Cardiac fibroblast (primary cell): ENCODE measurements around the gene ABHD1.
A peak's percentile ranks its signal among the peaks of the same experiment; 100 is the strongest.

Experiments
- DNase-seq, 2 donors: peaks; one replicate each; pipeline versions ENCODE4 v3.0.0 to v3.0.0-alpha.2; 2010; ENCODE audit warnings: low read depth in 2 of 2
- H3K4me3 ChIP-seq, 2 donors: replicated peaks in 1 of 2; 1 replicate in 1 of 2; 2 replicates in 1 of 2; pipeline ENCODE4 v1.5.1; 2011; ENCODE audit warnings: low read depth in 2 of 2, low read length in 2 of 2, mild to moderate bottlenecking in 2 of 2, moderate library complexity in 1 of 2
- CTCF ChIP-seq: IDR thresholded peaks from one replicate; pipeline ENCODE4 v1.5.1; 2011; ENCODE audit warnings: low read depth, mild to moderate bottlenecking, low read length, inconsistent platforms

The ABHD1 gene

GRCh38 chr2:27094353-27094984, 29.1 kb upstream of the ABHD1 start:
- no peak for DNase-seq
- TF ChIP-seq CTCF = no peak
- no peak overlapping the region for H3K4me3 ChIP-seq

- DNase-seq = no peak
- TF ChIP-seq CTCF = no peak
- no peak overlapping the region for H3K4me3 ChIP-seq
Observed at GRCh38 chr2:27095427-27095744, 28.2 kb upstream of the ABHD1 start.

GRCh38 chr2:27095745-27096651, 27.6 kb upstream of the ABHD1 start:
- TF ChIP-seq CTCF = no peak
- no peak overlapping the region for H3K4me3 ChIP-seq
- DNase-seq = peak; percentile 70 to 74

- DNase-seq = no peak
- H3K4me3 ChIP-seq = no peak overlapping the region
- TF ChIP-seq CTCF = no peak
Observed at GRCh38 chr2:27096748-27097297, 26.8 kb upstream of the ABHD1 start.

GRCh38 chr2:27097341-27097740, 26.3 kb upstream of the ABHD1 start:
- TF ChIP-seq CTCF = no peak
- no peak overlapping the region for H3K4me3 ChIP-seq
- DNase-seq = no peak

GRCh38 chr2:27099334-27099955, 24.2 kb upstream of the ABHD1 start:
- TF ChIP-seq CTCF = no peak
- H3K4me3 ChIP-seq = no peak overlapping the region
- DNase-seq = no peak
